GM19468 (cell line): Measurements from ENCODE around the gene MAP2K6.

Experiments
- ATAC-seq: cut with Tn5 transposase; IDR thresholded peaks from one replicate; pipeline ENCODE4 v1.9.1; 2021; ENCODE audit warnings: mild to moderate bottlenecking, moderate library complexity, moderate number of reproducible peaks; ENCODE audit not compliant: unreplicated experiment; ENCODE audit errors: extremely low read depth

MAP2K6 gene

GRCh38 chr17:69597898-69598692 is 183.6 kb downstream of the MAP2K6 start:
- ATAC-seq: no peak

- ATAC-seq: no peak
These were observed 188.5 kb downstream of the MAP2K6 start for GRCh38 chr17:69602972-69603371.
